Astrocyte (in vitro differentiated cells and primary cell): ENCODE measurements around the gene PLEKHM3.

ENCODE experiments used
- CTCF ChIP-seq: IDR thresholded peaks from 2 replicates; pipeline ENCODE4 v1.5.1; 2011; ENCODE audit warnings: low read depth, mild to moderate bottlenecking, inconsistent platforms, low read length, moderate library complexity; ENCODE audit not compliant: insufficient read depth
- EZH2 ChIP-seq: IDR thresholded peaks from 2 replicates; pipeline ENCODE4 v1.6.1; 2012; ENCODE audit warnings: mild to moderate bottlenecking, low read length, inconsistent platforms; ENCODE audit not compliant: insufficient read depth

- TF ChIP-seq EZH2 (no peak), CTCF (no peak)
Observed at GRCh38 chr2:207969249-207969648, 56.1 kb downstream of the PLEKHM3 start.
